Measurements from ENCODE around the gene GLUL.

DNA sequence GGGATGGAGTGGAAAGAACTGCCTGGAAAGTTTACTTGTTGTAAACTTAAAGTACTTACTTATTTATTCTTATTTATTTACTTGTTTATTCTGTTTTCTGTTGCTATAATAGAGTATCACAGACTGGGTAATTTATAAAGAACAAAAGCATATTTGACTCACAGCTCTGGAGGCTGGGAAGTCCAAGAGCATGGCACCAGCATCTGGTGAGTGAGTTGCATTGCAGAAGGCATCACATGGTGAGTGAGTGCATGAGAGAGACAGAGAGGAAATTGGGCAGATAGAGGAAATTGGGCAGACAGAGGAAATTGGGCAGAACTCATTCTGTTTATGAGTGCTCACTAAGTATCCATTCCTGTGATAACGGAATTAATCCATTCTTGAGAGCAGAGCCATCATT, 46.7 kb upstream of the GLUL start:
- TF ChIP-seq, protein P1, sequence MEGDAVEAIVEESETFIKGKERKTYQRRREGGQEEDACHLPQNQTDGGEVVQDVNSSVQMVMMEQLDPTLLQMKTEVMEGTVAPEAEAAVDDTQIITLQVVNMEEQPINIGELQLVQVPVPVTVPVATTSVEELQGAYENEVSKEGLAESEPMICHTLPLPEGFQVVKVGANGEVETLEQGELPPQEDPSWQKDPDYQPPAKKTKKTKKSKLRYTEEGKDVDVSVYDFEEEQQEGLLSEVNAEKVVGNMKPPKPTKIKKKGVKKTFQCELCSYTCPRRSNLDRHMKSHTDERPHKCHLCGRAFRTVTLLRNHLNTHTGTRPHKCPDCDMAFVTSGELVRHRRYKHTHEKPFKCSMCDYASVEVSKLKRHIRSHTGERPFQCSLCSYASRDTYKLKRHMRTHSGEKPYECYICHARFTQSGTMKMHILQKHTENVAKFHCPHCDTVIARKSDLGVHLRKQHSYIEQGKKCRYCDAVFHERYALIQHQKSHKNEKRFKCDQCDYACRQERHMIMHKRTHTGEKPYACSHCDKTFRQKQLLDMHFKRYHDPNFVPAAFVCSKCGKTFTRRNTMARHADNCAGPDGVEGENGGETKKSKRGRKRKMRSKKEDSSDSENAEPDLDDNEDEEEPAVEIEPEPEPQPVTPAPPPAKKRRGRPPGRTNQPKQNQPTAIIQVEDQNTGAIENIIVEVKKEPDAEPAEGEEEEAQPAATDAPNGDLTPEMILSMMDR (conservative IDR thresholded peaks at IDR 0.05; ENCODE audit: low read length): no peak
- TF ChIP-seq EZH2phosphoT487 (IDR thresholded peaks at IDR 0.05; ENCODE audit: borderline replicate concordance): no peak

Measured in Loucy (cell line).